GM12878 (cell line): ENCODE measurements around the gene NKRF. TPM values are rescaled to one million over a fixed set of nuclear protein-coding genes. Genes with fewer than 3 reads are reported as not detected.
A peak's percentile ranks its signal among the peaks of the same experiment; 100 is the strongest.

Source experiments
- ATAC-seq: fragments of 200-7000 bp; cut with Tn5 transposase; 3 replicates; pipeline ENCODE4 v1.9.1; 2020; ENCODE audit warnings: mild to moderate bottlenecking, moderate library complexity
- BruUV-seq: library from RNA; stranded (reverse); fragments of 400-500 nt; replicated peaks from 2 replicates; lab custom pipeline; 2021; lab: Mats Ljungman, UMichigan
- CTCF ChIA-PET: fragments of 300-600 bp; sonication (Branson Sonifier 250); formaldehyde crosslinking; extraction: SDS; loops from one replicate; lab custom pipeline; 2021; ENCODE audit warnings: inconsistent platforms; lab: Yijun Ruan, JAX
- POLR2A ChIA-PET: fragments of 350-600 bp; formaldehyde crosslinking; extraction: SDS; loops from one replicate; lab custom pipeline; 2021; ENCODE audit warnings: inconsistent platforms; lab: Charles Lee
- RAD21 ChIA-PET: fragments of 300-600 bp; sonication (Branson Sonifier 250); formaldehyde crosslinking; loops from one replicate; lab custom pipeline; 2023; ENCODE audit warnings: antibody characterized with exemption; ENCODE audit not compliant: unreplicated experiment; lab: Charles Lee
- SMC1A ChIA-PET: fragments of 300-600 bp; sonication (Branson Sonifier 250); formaldehyde crosslinking; loops from one replicate; lab custom pipeline; 2023; ENCODE audit not compliant: unreplicated experiment, uncharacterized antibody; lab: Charles Lee
- DNase-seq: peaks from one replicate; pipeline ENCODE4 v3.0.0-alpha.2; 2011; ENCODE audit warnings: low read depth, low spot score
- FAIRE-seq: peaks from 3 replicates; lab custom pipeline; 2011; peaks lifted over from hg19 to GRCh38; lab: Jason Lieb, UNC
- H2AFZ ChIP-seq: 2 replicates; pipeline ENCODE4 v1.6.0; 2011; ENCODE audit warnings: low read depth, low read length, control low read depth; ENCODE audit not compliant: control insufficient read depth
- H3K27ac ChIP-seq: 2 replicates; pipeline ENCODE4 v1.5.1; 2011; ENCODE audit warnings: control low read depth; ENCODE audit not compliant: control insufficient read depth, insufficient read depth
- H3K27me3 ChIP-seq, 2 experiments: replicated peaks in 1 of 2; 2 replicates each; pipeline versions ENCODE4 v1.6.0 to v1.6.1; 2011; ENCODE audit warnings: low read length in 1 of 2; ENCODE audit not compliant: control insufficient read depth in 2 of 2, insufficient read depth in 2 of 2
- H3K36me3 ChIP-seq, 2 experiments: 2 replicates each; pipeline ENCODE4 v1.5.1; 2011; ENCODE audit warnings: low read length in 1 of 2; ENCODE audit not compliant: control insufficient read depth in 2 of 2, insufficient read depth in 2 of 2
- H3K4me1 ChIP-seq: 2 replicates; pipeline ENCODE4 v1.6.1; 2011; ENCODE audit warnings: mild to moderate bottlenecking, low read length, moderate library complexity, mixed read lengths; ENCODE audit not compliant: control insufficient read depth, insufficient read depth
- H3K4me2 ChIP-seq: 2 replicates; pipeline ENCODE4 v1.6.0; 2011; ENCODE audit warnings: control low read depth; ENCODE audit not compliant: control insufficient read depth, insufficient read depth
- H3K4me3 ChIP-seq: fragments of 200-600 bp; sonication (generic); 2 replicates; pipeline ENCODE4 v1.5.1; 2016
- H3K79me2 ChIP-seq: 2 replicates; pipeline ENCODE4 v1.6.0; 2011; ENCODE audit warnings: low read length; ENCODE audit not compliant: control insufficient read depth, insufficient read depth
- H3K9ac ChIP-seq: 2 replicates; pipeline ENCODE4 v1.8.0; 2011; ENCODE audit warnings: low read length, control low read depth, mixed read lengths; ENCODE audit not compliant: control insufficient read depth, insufficient read depth
- H3K9me3 ChIP-seq: replicated peaks from 3 replicates; pipeline ENCODE4 v1.5.1; 2011; ENCODE audit warnings: mild to moderate bottlenecking, low read length; ENCODE audit not compliant: control insufficient read depth, insufficient read depth
- H4K20me1 ChIP-seq: 2 replicates; pipeline ENCODE4 v1.6.0; 2011; ENCODE audit not compliant: control insufficient read depth, insufficient read depth
- E4F1 ChIP-seq: fragments of 450-650 bp; IDR thresholded peaks from 2 replicates; pipeline ENCODE4 v1.6.1; 2018; ENCODE audit warnings: borderline replicate concordance, mild to moderate bottlenecking; ENCODE audit not compliant: partially characterized antibody
- MTA2 ChIP-seq: fragments of 450-650 bp; IDR thresholded peaks from 2 replicates; pipeline ENCODE4 v1.6.1; 2016; ENCODE audit warnings: low read depth, mild to moderate bottlenecking, moderate library complexity
- NR2C2 ChIP-seq: IDR thresholded peaks from 2 replicates; pipeline ENCODE4 v1.6.1; 2011; ENCODE audit warnings: borderline replicate concordance, low read depth; ENCODE audit not compliant: control insufficient read depth, insufficient read length
- POLR2A ChIP-seq: IDR thresholded peaks from 2 replicates; pipeline ENCODE4 v1.6.1; 2011; ENCODE audit warnings: low read depth, mild to moderate bottlenecking, low read length
- POU2F2 ChIP-seq: IDR thresholded peaks from 3 replicates; pipeline ENCODE4 v1.6.1; 2011; ENCODE audit warnings: low read depth, mild to moderate bottlenecking, low read length, borderline replicate concordance
- RUNX3 ChIP-seq: IDR thresholded peaks from 2 replicates; pipeline ENCODE4 v1.6.1; 2012; ENCODE audit warnings: low read length, inconsistent platforms
- SIX5 ChIP-seq: IDR thresholded peaks from 2 replicates; pipeline ENCODE4 v1.6.1; 2011; ENCODE audit warnings: mild to moderate bottlenecking, low read depth, low read length, moderate library complexity; ENCODE audit not compliant: severe bottlenecking
- SPI1 ChIP-seq: IDR thresholded peaks from 2 replicates; pipeline ENCODE4 v1.6.1; 2011; ENCODE audit warnings: low read depth, mild to moderate bottlenecking, low read length, moderate library complexity, borderline replicate concordance; ENCODE audit not compliant: insufficient read depth
- STAT3 ChIP-seq: IDR thresholded peaks from 2 replicates; pipeline ENCODE4 v1.6.1; 2011; ENCODE audit warnings: low read depth, low read length, improper control_type of control experiment
- ZNF687 ChIP-seq: fragments of 450-650 bp; IDR thresholded peaks from 2 replicates; pipeline ENCODE4 v1.6.1; 2017; ENCODE audit warnings: mild to moderate bottlenecking, moderate library complexity
- WGBS: methylation state at CpG from one replicate; pipeline ENCODE4 v1.1.6; 2016; ENCODE audit warnings: low lambda C conversion rate; ENCODE audit not compliant: insufficient replicate concordance, insufficient coverage; ENCODE audit errors: missing lambda C conversion rate; 5-methylcytosine and 5-hydroxymethylcytosine counted together
- in situ Hi-C: fragments of 300-500 bp; cut with MboI; formaldehyde crosslinking; loops from 9 replicates; pipeline ENCODE4 v1.14.3; 2018; ENCODE audit warnings: mixed read lengths
- intact Hi-C: fragments of 100-400 bp; cut with micrococcal nuclease; formaldehyde crosslinking; loops from one replicate; pipeline ENCODE4 v1.14.2; 2022; ENCODE audit not compliant: unreplicated experiment
- polyA plus RNA-seq, 11 experiments: library from polyadenylated mRNA; depleted of rRNA in 4 of 11; unstranded in 6 of 11; stranded (reverse) in 5 of 11; fragments of >200 nt; fragmentation: Nextera tagmentation in 4 of 11; fragmentation: Illumina TruSeq in 1 of 11; extraction: Ambion mirVana in 4 of 11; extraction: Trizol in 1 of 11; gene quantifications; 1 replicate in 1 of 11; 2 replicates in 10 of 11; pipeline versions ENCODE4 v1.2.1 to v1.2.3, GENCODE V29; 2011 to 2016; ENCODE audit warnings: inconsistent platforms in 2 of 11, missing spikeins in 2 of 11, low read depth in 1 of 11
- total RNA-seq, 4 experiments: library from RNA; depleted of rRNA in 3 of 4; stranded (reverse); fragments of >200 nt in 3 of 4; fragmentation: Illumina TruSeq in 1 of 4; extraction: Trizol in 1 of 4; gene quantifications; 2 replicates each; pipeline versions ENCODE4 v1.2.1 to v1.2.3, GENCODE V29; 2013 to 2021

Gene NKRF
- total and polyA plus RNA-seq, 10 of the 15 experiments (the other 5 are each of a cell fraction or from before 2014, with no cell fraction given): 6.2 to 21.5 (median 10.1) TPM

DNA sequence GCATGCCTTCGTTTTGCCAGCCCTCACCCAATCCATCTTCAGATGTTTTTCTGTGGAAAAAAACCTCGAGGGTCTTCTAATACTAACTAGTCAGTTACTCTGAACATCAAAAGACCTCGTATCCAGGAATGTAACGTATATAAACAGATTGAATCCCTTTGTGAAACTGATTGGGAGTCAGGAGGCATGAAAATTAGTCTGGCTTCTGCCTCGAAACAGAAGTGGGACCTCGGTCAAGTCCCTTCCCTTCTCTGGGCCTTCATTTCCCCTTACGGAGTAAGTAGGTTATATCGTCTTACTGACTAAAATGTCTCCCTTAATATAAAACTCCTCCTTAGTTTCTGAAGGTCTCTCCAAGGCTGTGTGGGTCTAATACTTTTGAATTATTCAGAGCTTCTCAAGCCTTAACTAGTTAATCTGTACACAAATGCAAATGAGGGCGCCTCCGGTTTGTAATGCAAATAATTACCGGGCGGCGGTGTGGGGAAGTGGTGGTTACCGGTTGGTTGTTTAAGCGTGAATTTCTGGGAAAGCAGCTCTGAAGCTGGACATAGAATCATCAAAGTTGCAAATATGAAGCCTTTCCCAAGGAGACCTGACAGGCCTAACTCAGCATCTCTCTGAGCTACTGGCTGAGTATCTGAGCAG is 11.4 kb upstream of the NKRF start:
- no peaks in the 10 kb centered on the region; the same call in 1 of the 2 replicates for H3K79me2 ChIP-seq
- ATAC-seq: peak; percentile 76
- peak overlapping the region; percentile 30; the same call in 1 of the 2 replicates for H3K9ac ChIP-seq
- RAD21 ChIA-PET: interaction anchor here (0.5 to 7.6 kb wide), 22 partner anchors 9 to 162 kb away, joined by 3 to 99 read pairs (median 4); partner anchors contain the start of genes NKRF, SEPTIN6, SOWAHD and UBE2A
- no peaks in the 10 kb centered on the region for H4K20me1 ChIP-seq
- no peak for FAIRE-seq
- H3K27ac ChIP-seq: peak overlapping the region; percentile 54
- POLR2A ChIA-PET: interaction anchor here (0.6 to 2.9 kb wide), 19 partner anchors 11 to 986 kb away, joined by 3 to 13 read pairs (median 4); partner anchors contain the start of gene NKRF
- BruUV-seq: TSS peak; percentile 49
- 6% methylated on average over 15 of the region's 15 CpGs for WGBS
- no peak overlapping the region for H2AFZ ChIP-seq
- intact Hi-C loops: loop anchor here (1.0 to 5.0 kb wide), 4 partner anchors 21 to 101 kb away; no protein-coding TSS in a partner anchor
- in situ Hi-C loops: no loop called here
- H3K9me3 ChIP-seq: no peaks in the 10 kb centered on the region
- TF ChIP-seq NR2C2: no peak
- no peak for TF ChIP-seq SIX5
- TF ChIP-seq POLR2A: 0 out of 2 replicates have a peak, but pooled peaks have one; percentile 4
- TF ChIP-seq STAT3: no peak
- TF ChIP-seq POU2F2: peak; percentile 87; the same call in 1 of the 3 replicates
- TF ChIP-seq ZNF687: 0 out of 2 replicates have a peak, but pooled peaks have one; percentile 22
- TF ChIP-seq RUNX3: peak; percentile 45
- peak; percentile 71; the same call in 1 of the 2 replicates for TF ChIP-seq SPI1
- peak; percentile 22; the same call in 1 of the 2 replicates for TF ChIP-seq MTA2
- TF ChIP-seq E4F1: no peak
- CTCF ChIA-PET: interaction anchor here (0.6 to 7.5 kb wide), 21 partner anchors 9 to 162 kb away, joined by 3 to 163 read pairs (median 4); partner anchors contain the start of genes NKRF and STEEP1
- peak overlapping the region; percentile 29; the same call in 1 of the 2 replicates for H3K4me3 ChIP-seq
- no peak for DNase-seq
- SMC1A ChIA-PET: interaction anchor here (0.7 to 10.6 kb wide), 25 partner anchors 9 to 137 kb away, joined by 3 to 166 read pairs (median 4); partner anchors contain the start of gene SEPTIN6
- H3K4me2 ChIP-seq: peak overlapping the region; percentile 76
- H3K27me3 ChIP-seq: no peaks in the 10 kb centered on the region
- H3K4me1 ChIP-seq: peaks cover 30% of the 10 kb centered on the region
- no peaks in the 10 kb centered on the region; a peak in 1 of 4 replicates for H3K36me3 ChIP-seq
